ENCODE data around the gene TCTN1. TPM values are rescaled to one million over a fixed set of nuclear protein-coding genes. Genes with fewer than 3 reads are reported as not detected.

TCTN1 gene
- total and polyA plus RNA-seq, 2 of the 8 experiments (the other 6 are each of a cell fraction or from before 2014, with no cell fraction given), result 14.7 to 16.4 TPM

GRCh38 chr12:110613071-110613770 is 708 bp upstream of the TCTN1 start:
- Histone ChIP-seq H3K23me2 (ENCODE audit: low read depth, low read length) (peaks cover 2% of the 10 kb centered on the region), H2AK5ac (ENCODE audit: low read depth, low read length) (no peak overlapping the region), H3K36me3 (ENCODE audit: control insufficient read depth in 2 of 4, insufficient read depth in 4 of 4, low read length in 3 of 4) (no peaks in the 10 kb centered on the region), H3K27me3 (replicated peaks in 1 of 4; ENCODE audit: control insufficient read depth in 3 of 4, extremely low read depth in 1 of 4, insufficient read depth in 3 of 4, low read length in 3 of 4) (no peaks in the 10 kb centered on the region), H3K56ac (replicated peaks; ENCODE audit: insufficient read length, low read depth, low read length) (no peak overlapping the region), H2BK120ac (replicated peaks; ENCODE audit: low read depth, low read length) (no peak overlapping the region), H4K5ac (ENCODE audit: insufficient read length, low read depth, low read length) (no peak overlapping the region), H3K79me2 (ENCODE audit: control insufficient read depth in 1 of 2, insufficient read depth in 2 of 2, low read length in 2 of 2) (no peaks in the 10 kb centered on the region), H4K91ac (replicated peaks; ENCODE audit: insufficient read length, low read length) (no peak overlapping the region), H4K20me1 (replicated peaks in 1 of 2; ENCODE audit: control insufficient read depth in 1 of 2, insufficient read depth in 2 of 2, low read length in 2 of 2) (no peaks in the 10 kb centered on the region), H2BK15ac (ENCODE audit: low read length) (no peak overlapping the region), H3K79me1 (ENCODE audit: low read depth, low read length) (no peaks in the 10 kb centered on the region), H3K4me2 (ENCODE audit: insufficient read depth in 1 of 2, low read depth in 2 of 2, low read length in 2 of 2) (peak overlapping the region; percentile 81 to 82), H2BK20ac (ENCODE audit: low read length) (no peak overlapping the region), H3K27ac (ENCODE audit: low read depth, low read length) (no peak overlapping the region), H3K4me3 (ENCODE audit: extremely low read depth in 1 of 4, insufficient read depth in 2 of 4, low read depth in 3 of 4, low read length in 4 of 4) (peak overlapping the region; percentile 39 to 72 (median 66)), H3K23ac (ENCODE audit: insufficient read length) (no peak overlapping the region), H2BK12ac (ENCODE audit: low read depth, low read length) (no peak overlapping the region), H3K4ac (replicated peaks; ENCODE audit: insufficient read length, low read depth, low read length) (no peak overlapping the region), H3K9me3 (ENCODE audit: insufficient read depth in 2 of 2, low read depth in 1 of 2, low read length in 1 of 2) (no peaks in the 10 kb centered on the region), H3K18ac (ENCODE audit: extremely low read depth, low read length) (no peak overlapping the region), H3K4me1 (replicated peaks in 1 of 4; ENCODE audit: control insufficient read depth in 3 of 4, insufficient read depth in 4 of 4, low read length in 3 of 4) (no peaks in the 10 kb centered on the region), H3K14ac (ENCODE audit: insufficient read length) (no peak overlapping the region), H2AFZ (ENCODE audit: low read length) (peak overlapping the region; percentile 82; the same call in 1 of the 2 replicates), H4K8ac (ENCODE audit: extremely low read depth, insufficient read depth, low read length) (no peak overlapping the region), H2BK5ac (ENCODE audit: low read depth, low read length) (no peak overlapping the region), H3K9ac (replicated peaks in 1 of 4; ENCODE audit: extremely low read depth in 1 of 4, low read depth in 3 of 4, low read length in 3 of 4) (peak overlapping the region in 2 of 4 experiments; percentile 25 to 41; a peak in 3 of 7 replicates)
- whole genome bisulfite sequencing, 2 experiments (ENCODE audit: extremely low coverage in 1 of 2, insufficient coverage in 1 of 2, insufficient read length in 1 of 2, insufficient replicate concordance in 2 of 2, low coverage in 1 of 2, low lambda C conversion rate in 2 of 2, missing lambda C conversion rate in 1 of 2), result 96% methylated on average over 20 of the region's 23 CpGs; no CpG with 5 or more reads in 1 of the 2 experiments
- no peak for TF ChIP-seq EP300 (IDR thresholded peaks at IDR 0.05; ENCODE audit: borderline replicate concordance in 1 of 2, low read depth in 2 of 2, low read length in 2 of 2)
- TF ChIP-seq EZH2 (IDR thresholded peaks at IDR 0.05; ENCODE audit: low read depth, low read length, severe bottlenecking), result no peak
- TF ChIP-seq SRF (IDR thresholded peaks at IDR 0.05; ENCODE audit: low read depth, low read length), result no peak
- TF ChIP-seq PHF8 (conservative IDR thresholded peaks at IDR 0.05; ENCODE audit: low read depth, low read length), result no peak
- no peak for TF ChIP-seq SP2 (IDR thresholded peaks at IDR 0.05; ENCODE audit: low read length)
- DNase-seq (ENCODE audit: low read depth in 1 of 2, low spot score in 2 of 2) (no peak), FAIRE-seq (no peak)
- ChIA-PET CTCF (ENCODE audit: partially characterized antibody) (interaction anchor here (0.6 to 1.6 kb wide), 7 partner anchors 9 to 323 kb away, joined by 3 to 7 read pairs (median 3); no protein-coding TSS in a partner anchor), POLR2A (ENCODE audit: partially characterized antibody) (interaction anchor here (0.8 to 2.7 kb wide), 6 partner anchors 10 to 260 kb away, joined by 3 to 13 read pairs (median 4); partner anchors contain the start of genes FAM216A and GPN3)

Measured in H1 (cell line).